Measurements from ENCODE around the gene FOXO6. TPM values are rescaled to one million over a fixed set of nuclear protein-coding genes. Genes with fewer than 3 reads are reported as not detected.

FOXO6 gene
- total RNA-seq, 5 donors from 2014 or later (not counting 1 experiment from before 2014, with no cell fraction given): 0.13 to 0.70 (median 0.63) TPM; not detected in 2

DNA sequence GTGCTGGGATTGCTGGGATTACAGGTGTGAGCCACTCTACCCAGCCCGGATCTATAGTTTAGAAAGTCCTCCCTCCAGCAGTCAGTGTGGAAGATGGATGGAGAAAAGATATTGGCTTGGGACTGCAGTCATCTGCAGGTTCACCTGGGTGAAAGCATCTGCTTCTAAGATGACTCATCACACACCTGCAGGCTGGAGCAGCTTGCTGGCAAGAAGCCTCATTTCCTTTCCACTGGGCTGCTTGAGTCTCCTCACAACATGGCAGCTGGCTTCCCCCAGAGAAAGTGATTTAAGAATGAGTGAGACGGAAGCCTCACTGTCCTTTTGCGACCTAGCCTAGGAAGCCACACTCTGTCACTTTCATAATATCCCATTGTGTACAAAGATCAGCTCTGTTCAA lies 50.0 kb downstream of the FOXO6 start:
- H3K4me1 ChIP-seq (ENCODE audit: control insufficient read depth in 1 of 2, extremely low read depth in 1 of 2, insufficient read depth in 2 of 2, low read length in 2 of 2): no peaks in the 10 kb centered on the region
- CTCF ChIA-PET: no interaction called here
- H3K27ac ChIP-seq (ENCODE audit: low read length): no peak overlapping the region
- H3K36me3 Mint-ChIP-seq: no peaks in the 10 kb centered on the region
- no peaks in the 10 kb centered on the region for H3K9me3 ChIP-seq
- POLR2A ChIA-PET: no interaction called here
- peaks cover 3 to 5% (median 5%) of the 10 kb centered on the region in 3 donors for H3K9me3 Mint-ChIP-seq
- WGBS (ENCODE audit: insufficient coverage): 80% methylated on average over 2 of the region's 3 CpGs
- no peak overlapping the region for H3K4me3 Mint-ChIP-seq
- peaks cover 0 to 52% of the 10 kb centered on the region in 2 experiments for H3K27me3 ChIP-seq (replicated peaks in 1 of 2; ENCODE audit: control insufficient read depth in 2 of 2, extremely low read depth in 1 of 2, insufficient read depth in 2 of 2, low read length in 1 of 2)
- no peak overlapping the region for H3K27ac Mint-ChIP-seq
- H3K36me3 ChIP-seq (ENCODE audit: control insufficient read depth in 2 of 2, extremely low read depth in 1 of 2, insufficient read depth in 1 of 2, low read length in 1 of 2): no peaks in the 10 kb centered on the region
- H3K4me1 Mint-ChIP-seq: no peaks in the 10 kb centered on the region
- ATAC-seq (replicated peaks in 1 of 4) (no peak), DNase-seq (no peak)
- no peak overlapping the region for H3K4me3 ChIP-seq (ENCODE audit: control insufficient read depth in 1 of 2, extremely low read depth in 1 of 2, low read length in 1 of 2)
- peaks cover 17 to 24% of the 10 kb centered on the region in 2 donors for H3K27me3 Mint-ChIP-seq

DNA sequence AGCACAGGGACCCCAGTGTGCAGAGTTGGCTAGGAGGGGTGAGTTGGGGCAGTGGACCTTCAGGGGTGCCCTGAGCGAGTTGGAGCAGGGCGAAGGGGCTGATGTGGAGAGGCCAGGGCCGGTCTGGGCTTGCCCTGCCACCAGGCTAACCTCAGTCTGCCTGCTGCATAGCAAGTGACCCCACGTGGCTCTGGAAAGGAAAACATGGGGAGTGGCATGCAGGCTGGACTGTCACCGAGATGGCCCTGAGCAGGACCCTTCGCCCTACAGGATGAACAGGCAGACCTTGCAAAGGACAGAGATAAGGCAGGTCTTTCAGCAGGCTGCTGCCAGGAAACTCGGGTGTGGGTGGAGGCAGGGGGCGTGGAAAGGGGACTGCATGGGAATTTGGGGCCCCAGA lies 51.5 kb downstream of the FOXO6 start:
- WGBS (ENCODE audit: insufficient coverage): 60% methylated on average over 7 of the region's 8 CpGs
- H3K9me3 Mint-ChIP-seq: peaks cover 3 to 5% (median 5%) of the 10 kb centered on the region in 3 donors
- no peaks in the 10 kb centered on the region for H3K4me1 Mint-ChIP-seq
- Histone ChIP-seq H3K4me1 (ENCODE audit: control insufficient read depth in 1 of 2, extremely low read depth in 1 of 2, insufficient read depth in 2 of 2, low read length in 2 of 2) (no peaks in the 10 kb centered on the region), H3K9me3 (no peaks in the 10 kb centered on the region), H3K36me3 (ENCODE audit: control insufficient read depth in 2 of 2, extremely low read depth in 1 of 2, insufficient read depth in 1 of 2, low read length in 1 of 2) (no peaks in the 10 kb centered on the region), H3K27ac (ENCODE audit: low read length) (no peak overlapping the region), H3K27me3 (replicated peaks in 1 of 2; ENCODE audit: control insufficient read depth in 2 of 2, extremely low read depth in 1 of 2, insufficient read depth in 2 of 2, low read length in 1 of 2) (peaks cover 0 to 60% of the 10 kb centered on the region in 2 experiments), H3K4me3 (ENCODE audit: control insufficient read depth in 1 of 2, extremely low read depth in 1 of 2, low read length in 1 of 2) (no peak overlapping the region)
- H3K4me3 Mint-ChIP-seq: no peak overlapping the region
- peaks cover 20 to 28% of the 10 kb centered on the region in 2 donors for H3K27me3 Mint-ChIP-seq
- ATAC-seq (replicated peaks in 1 of 4) (no peak), DNase-seq (no peak)
- H3K27ac Mint-ChIP-seq: no peak overlapping the region
- POLR2A ChIA-PET: no interaction called here
- CTCF ChIA-PET: no interaction called here
- no peaks in the 10 kb centered on the region for H3K36me3 Mint-ChIP-seq

DNA sequence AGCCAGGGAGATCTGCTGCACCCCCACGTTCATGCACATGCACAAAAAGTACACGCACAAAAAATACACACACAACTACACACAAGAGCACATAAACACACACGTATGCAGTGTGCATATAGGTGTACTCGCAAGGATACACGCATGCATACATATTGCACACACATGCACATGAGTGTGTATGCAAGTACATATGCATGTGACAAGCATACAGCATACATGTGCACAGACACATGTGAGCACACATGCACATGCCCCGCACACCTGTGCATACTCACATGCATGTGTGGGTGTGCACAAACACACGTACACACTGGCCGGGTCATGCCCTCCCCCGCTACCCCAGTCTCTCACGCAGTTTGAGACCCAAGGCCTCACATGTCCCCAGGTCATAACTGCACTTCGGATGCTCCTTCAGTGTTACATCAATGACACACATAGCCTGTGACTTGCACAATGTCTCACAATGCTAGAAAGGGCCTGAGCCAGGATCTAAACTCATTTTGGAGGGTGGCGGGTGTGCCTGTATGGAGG lies 52.6 kb downstream of the FOXO6 start:
- no peaks in the 10 kb centered on the region for H3K4me1 Mint-ChIP-seq
- H3K4me3 Mint-ChIP-seq: no peak overlapping the region
- POLR2A ChIA-PET: no interaction called here
- Histone ChIP-seq H3K27me3 (replicated peaks in 1 of 2; ENCODE audit: control insufficient read depth in 2 of 2, extremely low read depth in 1 of 2, insufficient read depth in 2 of 2, low read length in 1 of 2) (peaks cover 0 to 55% of the 10 kb centered on the region in 2 experiments), H3K36me3 (ENCODE audit: control insufficient read depth in 2 of 2, extremely low read depth in 1 of 2, insufficient read depth in 1 of 2, low read length in 1 of 2) (no peaks in the 10 kb centered on the region), H3K27ac (ENCODE audit: low read length) (no peak overlapping the region), H3K4me3 (ENCODE audit: control insufficient read depth in 1 of 2, extremely low read depth in 1 of 2, low read length in 1 of 2) (no peak overlapping the region), H3K4me1 (ENCODE audit: control insufficient read depth in 1 of 2, extremely low read depth in 1 of 2, insufficient read depth in 2 of 2, low read length in 2 of 2) (no peaks in the 10 kb centered on the region), H3K9me3 (no peaks in the 10 kb centered on the region)
- DNase-seq: no peak
- no peaks in the 10 kb centered on the region for H3K36me3 Mint-ChIP-seq
- CTCF ChIA-PET: no interaction called here
- peaks cover 16 to 20% of the 10 kb centered on the region in 2 donors for H3K27me3 Mint-ChIP-seq
- WGBS (ENCODE audit: insufficient coverage): 88% methylated on average over 6 of the region's 12 CpGs
- ATAC-seq (replicated peaks in 1 of 4): no peak
- no peak overlapping the region for H3K27ac Mint-ChIP-seq
- H3K9me3 Mint-ChIP-seq: peaks cover 3 to 5% (median 5%) of the 10 kb centered on the region in 3 donors

DNA sequence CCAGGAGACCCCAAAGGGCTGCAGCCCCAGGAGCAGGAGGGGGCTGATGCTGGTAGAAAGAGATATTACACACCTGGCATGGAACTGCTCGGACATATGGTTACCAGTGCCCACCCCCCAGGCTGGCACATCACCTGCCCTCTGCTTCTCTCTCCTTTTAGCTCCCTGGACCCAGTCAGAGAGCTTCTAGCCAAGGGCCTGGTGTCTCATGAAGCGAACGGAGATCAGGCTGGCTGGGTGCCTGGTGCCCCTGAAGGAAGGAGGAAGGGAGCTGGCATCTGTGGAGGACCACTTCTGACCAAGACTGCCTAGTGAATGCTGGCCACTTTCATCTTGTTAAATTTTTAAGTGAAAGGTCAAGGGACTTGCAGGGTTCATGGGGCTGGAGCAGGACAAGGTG lies 53.1 kb downstream of the FOXO6 start:
- ATAC-seq (replicated peaks in 1 of 4) (no peak), DNase-seq (no peak)
- Histone ChIP-seq H3K27me3 (replicated peaks in 1 of 2; ENCODE audit: control insufficient read depth in 2 of 2, extremely low read depth in 1 of 2, insufficient read depth in 2 of 2, low read length in 1 of 2) (peaks cover 0 to 51% of the 10 kb centered on the region in 2 experiments), H3K4me1 (ENCODE audit: control insufficient read depth in 1 of 2, extremely low read depth in 1 of 2, insufficient read depth in 2 of 2, low read length in 2 of 2) (no peaks in the 10 kb centered on the region), H3K9me3 (no peaks in the 10 kb centered on the region), H3K27ac (ENCODE audit: low read length) (no peak overlapping the region), H3K36me3 (ENCODE audit: control insufficient read depth in 2 of 2, extremely low read depth in 1 of 2, insufficient read depth in 1 of 2, low read length in 1 of 2) (no peaks in the 10 kb centered on the region), H3K4me3 (ENCODE audit: control insufficient read depth in 1 of 2, extremely low read depth in 1 of 2, low read length in 1 of 2) (no peak overlapping the region)
- H3K4me3 Mint-ChIP-seq: no peak overlapping the region
- ChIA-PET POLR2A (no interaction called here), CTCF (no interaction called here)
- no peak overlapping the region for H3K27ac Mint-ChIP-seq
- no peaks in the 10 kb centered on the region for H3K4me1 Mint-ChIP-seq
- peaks cover 12 to 15% of the 10 kb centered on the region in 2 donors for H3K27me3 Mint-ChIP-seq
- peaks cover 3 to 5% (median 5%) of the 10 kb centered on the region in 3 donors for H3K9me3 Mint-ChIP-seq
- WGBS (ENCODE audit: insufficient coverage): no CpG with 5 or more reads among the region's 3 CpGs
- no peaks in the 10 kb centered on the region for H3K36me3 Mint-ChIP-seq

DNA sequence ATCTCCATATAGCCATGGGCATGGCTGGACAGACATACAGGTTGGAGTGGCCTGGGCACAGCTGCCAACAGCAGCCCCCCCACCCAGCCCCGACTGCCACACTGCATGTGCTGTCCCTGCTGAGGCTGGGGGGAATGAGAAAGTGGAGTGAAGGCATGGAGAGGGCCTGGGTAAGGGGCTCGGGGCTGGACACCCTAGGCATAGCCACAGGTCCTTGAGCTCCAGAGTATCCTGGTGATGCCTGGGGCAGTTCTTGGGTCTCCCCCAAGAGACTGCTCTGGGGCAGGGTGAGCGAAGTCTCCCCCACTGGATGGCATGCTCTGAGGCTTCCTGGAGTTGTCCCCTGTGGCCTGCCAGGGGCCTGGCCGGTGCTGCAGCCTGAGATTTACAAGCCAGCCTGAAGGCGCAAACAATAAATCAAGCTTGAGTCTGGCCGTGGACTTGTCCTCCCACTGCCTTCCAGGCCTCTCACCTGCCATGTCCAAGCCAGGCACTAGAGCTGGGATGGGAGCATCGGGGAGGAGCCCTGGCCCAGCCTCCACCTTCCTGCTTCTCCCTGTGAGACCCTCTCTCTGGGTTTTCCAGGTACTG lies 53.6 kb downstream of the FOXO6 start:
- POLR2A ChIA-PET: no interaction called here
- no peaks in the 10 kb centered on the region for H3K4me1 Mint-ChIP-seq
- Histone ChIP-seq H3K4me1 (ENCODE audit: control insufficient read depth in 1 of 2, extremely low read depth in 1 of 2, insufficient read depth in 2 of 2, low read length in 2 of 2) (no peaks in the 10 kb centered on the region), H3K27ac (ENCODE audit: low read length) (no peak overlapping the region), H3K4me3 (ENCODE audit: control insufficient read depth in 1 of 2, extremely low read depth in 1 of 2, low read length in 1 of 2) (no peak overlapping the region), H3K36me3 (ENCODE audit: control insufficient read depth in 2 of 2, extremely low read depth in 1 of 2, insufficient read depth in 1 of 2, low read length in 1 of 2) (no peaks in the 10 kb centered on the region), H3K27me3 (replicated peaks in 1 of 2; ENCODE audit: control insufficient read depth in 2 of 2, extremely low read depth in 1 of 2, insufficient read depth in 2 of 2, low read length in 1 of 2) (peaks cover 0 to 46% of the 10 kb centered on the region in 2 experiments), H3K9me3 (no peaks in the 10 kb centered on the region)
- H3K4me3 Mint-ChIP-seq: no peak overlapping the region
- CTCF ChIA-PET: no interaction called here
- ATAC-seq (replicated peaks in 1 of 4) (no peak), DNase-seq (no peak)
- no peak overlapping the region for H3K27ac Mint-ChIP-seq
- peaks cover 3 to 5% (median 5%) of the 10 kb centered on the region in 3 donors for H3K9me3 Mint-ChIP-seq
- H3K36me3 Mint-ChIP-seq: no peaks in the 10 kb centered on the region
- peaks cover 10 to 12% of the 10 kb centered on the region in 2 donors for H3K27me3 Mint-ChIP-seq
- 80% methylated on average over 6 of the region's 7 CpGs for WGBS (ENCODE audit: insufficient coverage)

DNA sequence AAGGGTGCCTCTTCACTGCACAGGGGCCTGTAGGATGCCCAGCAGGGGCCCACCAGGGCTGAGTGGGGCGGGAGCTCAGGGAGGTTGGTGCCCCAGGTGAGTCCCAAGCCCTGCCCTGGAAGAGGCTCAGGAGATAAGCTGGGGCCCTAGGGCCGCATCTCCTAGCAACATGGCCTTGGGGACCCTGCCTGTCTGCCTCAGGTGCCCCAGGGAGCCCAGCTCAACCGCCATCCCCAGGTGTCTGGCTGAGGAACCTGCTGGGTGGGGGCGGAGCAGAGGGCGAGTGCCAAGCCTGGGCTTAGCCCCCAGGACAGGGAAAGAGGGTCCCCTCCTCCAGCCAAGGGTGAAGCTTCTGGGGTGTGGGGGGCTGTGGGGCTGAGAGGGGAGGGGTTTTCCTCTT lies 54.8 kb downstream of the FOXO6 start:
- WGBS (ENCODE audit: insufficient coverage): 48% methylated on average over 2 of the region's 5 CpGs

More for the DNA sequence above, 54.8 kb downstream of the FOXO6 start:
- ATAC-seq (replicated peaks in 1 of 4) (no peak), DNase-seq (no peak)
- no peaks in the 10 kb centered on the region for H3K4me1 ChIP-seq (ENCODE audit: control insufficient read depth in 1 of 2, extremely low read depth in 1 of 2, insufficient read depth in 2 of 2, low read length in 2 of 2)
- peaks cover 5 to 8% of the 10 kb centered on the region in 2 donors for H3K27me3 Mint-ChIP-seq
- no peaks in the 10 kb centered on the region for H3K36me3 ChIP-seq (ENCODE audit: control insufficient read depth in 2 of 2, extremely low read depth in 1 of 2, insufficient read depth in 1 of 2, low read length in 1 of 2)
- no peak overlapping the region for H3K4me3 ChIP-seq (ENCODE audit: control insufficient read depth in 1 of 2, extremely low read depth in 1 of 2, low read length in 1 of 2)
- H3K27ac ChIP-seq (ENCODE audit: low read length): no peak overlapping the region
- no peaks in the 10 kb centered on the region for H3K36me3 Mint-ChIP-seq
- H3K27ac Mint-ChIP-seq: no peak overlapping the region
- no peaks in the 10 kb centered on the region for H3K9me3 ChIP-seq
- H3K4me3 Mint-ChIP-seq: no peak overlapping the region
- no peaks in the 10 kb centered on the region for H3K4me1 Mint-ChIP-seq
- ChIA-PET CTCF (no interaction called here), POLR2A (no interaction called here)
- peaks cover 0 to 5% (median 3%) of the 10 kb centered on the region in 3 donors for H3K9me3 Mint-ChIP-seq
- peaks cover 0 to 45% of the 10 kb centered on the region in 2 experiments for H3K27me3 ChIP-seq (replicated peaks in 1 of 2; ENCODE audit: control insufficient read depth in 2 of 2, extremely low read depth in 1 of 2, insufficient read depth in 2 of 2, low read length in 1 of 2)
